HG02678 (cell line): ENCODE results near the gene MARF1.
"Not testable (repeated sequence)": the region's sequence is repeated elsewhere in the genome, so short reads cannot be mapped to it uniquely, and the experiment has no call there.

ENCODE experiments used
- ATAC-seq: cut with Tn5 transposase; IDR thresholded peaks from one replicate; pipeline ENCODE4 v1.9.1; 2021; ENCODE audit warnings: mild to moderate bottlenecking, moderate library complexity; ENCODE audit not compliant: unreplicated experiment

MARF1 gene

DNA sequence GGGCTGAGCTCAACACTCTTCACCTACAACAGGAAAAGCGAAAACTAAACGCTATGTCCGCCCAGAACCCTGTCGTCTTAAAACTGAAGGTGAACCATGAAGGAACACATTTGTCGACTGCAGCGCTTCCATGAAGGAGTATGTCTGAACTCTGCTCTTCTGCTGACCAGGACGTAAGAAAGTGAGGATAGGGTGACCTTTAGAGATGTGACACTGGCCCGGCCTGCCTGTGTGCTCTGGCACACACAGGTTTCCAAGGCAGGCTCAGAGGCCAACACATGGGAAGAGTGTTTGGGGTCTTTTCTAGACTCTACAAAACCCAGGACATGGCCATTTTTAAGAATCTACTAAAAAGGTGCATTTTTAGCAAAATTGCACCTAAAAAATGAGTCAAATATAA, 21.1 kb downstream of the MARF1 start:
- ATAC-seq = no peak

GRCh38 chr16:15621456-15621855, 21.5 kb downstream of the MARF1 start:
- ATAC-seq = no peak

GRCh38 chr16:15620611-15621195, 22.3 kb downstream of the MARF1 start:
- no peak for ATAC-seq

DNA sequence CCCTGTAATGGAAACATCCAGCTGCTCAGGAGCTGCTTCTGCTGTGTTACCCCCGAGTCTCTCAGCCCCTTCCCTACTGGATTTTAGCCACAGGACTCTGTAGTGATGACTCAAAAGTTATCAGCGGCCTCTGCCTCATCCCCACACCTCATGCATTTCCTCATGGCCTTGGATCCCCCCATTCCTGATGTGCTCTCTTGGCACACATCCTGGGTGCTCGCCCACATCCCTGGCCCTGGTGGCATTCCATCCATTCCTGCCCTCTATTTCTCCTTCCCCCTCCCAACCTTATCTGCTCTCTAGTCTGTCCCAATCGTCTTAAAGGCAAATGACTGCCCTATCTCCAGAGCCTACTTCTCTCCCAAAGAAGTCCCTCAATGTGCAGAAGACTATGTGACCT, 24.6 kb downstream of the MARF1 start:
- ATAC-seq = no peak

- ATAC-seq = no peak
These were observed 25.1 kb downstream of the MARF1 start for GRCh38 chr16:15617901-15618300.

DNA sequence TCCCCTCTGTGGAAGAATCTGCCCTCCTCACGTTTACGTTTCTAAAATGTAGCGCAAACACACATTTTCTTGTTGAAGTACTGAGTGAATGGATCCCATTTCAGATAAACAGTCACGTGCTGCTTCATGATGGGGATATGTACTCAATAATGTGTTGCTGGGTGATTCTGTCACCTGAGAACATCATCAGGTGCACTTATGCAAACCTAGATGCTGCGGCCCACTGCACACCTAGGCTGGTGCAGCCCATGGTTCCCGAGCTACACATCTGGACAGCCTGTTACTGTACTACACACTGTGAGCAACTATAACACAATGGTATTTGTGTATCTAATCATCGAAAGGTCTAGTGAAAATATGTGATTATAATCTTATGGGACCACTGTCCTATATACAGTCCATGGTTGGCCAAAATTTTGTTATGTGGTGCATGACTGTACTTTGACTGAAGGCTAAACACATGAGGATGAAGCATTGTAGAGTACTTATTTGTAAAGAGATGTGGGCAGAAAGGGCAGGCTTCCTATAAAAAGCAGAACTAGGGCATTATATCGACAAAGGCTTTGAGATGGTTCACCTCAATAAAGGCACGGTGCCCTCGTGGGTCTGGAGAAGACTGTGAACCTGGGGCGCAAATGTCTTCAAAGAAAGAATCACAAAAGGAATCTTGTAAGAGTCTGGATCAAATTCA, 26.3 kb downstream of the MARF1 start:
- ATAC-seq = no peak

DNA sequence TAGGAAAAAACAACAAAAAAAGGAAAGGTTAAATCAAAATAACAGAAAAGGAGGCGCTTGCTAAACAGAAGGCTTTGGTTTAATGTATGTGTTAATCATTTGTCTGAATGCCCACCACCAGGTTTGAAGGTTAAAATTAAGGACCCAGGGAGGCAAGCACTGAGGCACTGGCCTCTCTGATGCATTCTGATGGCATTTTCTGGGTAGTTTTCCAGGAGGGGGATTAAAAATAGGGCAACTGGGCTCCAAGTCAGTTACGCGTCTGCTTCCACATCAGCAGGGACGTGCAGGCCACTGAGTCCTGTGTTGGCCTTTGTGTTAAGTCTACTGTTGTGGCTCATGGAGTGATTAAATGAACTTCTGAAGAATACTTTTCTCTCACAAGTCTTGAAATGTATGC, 26.9 kb downstream of the MARF1 start:
- no peak for ATAC-seq

- ATAC-seq = no peak
These were observed 29.3 kb downstream of the MARF1 start for GRCh38 chr16:15613676-15614075.

DNA sequence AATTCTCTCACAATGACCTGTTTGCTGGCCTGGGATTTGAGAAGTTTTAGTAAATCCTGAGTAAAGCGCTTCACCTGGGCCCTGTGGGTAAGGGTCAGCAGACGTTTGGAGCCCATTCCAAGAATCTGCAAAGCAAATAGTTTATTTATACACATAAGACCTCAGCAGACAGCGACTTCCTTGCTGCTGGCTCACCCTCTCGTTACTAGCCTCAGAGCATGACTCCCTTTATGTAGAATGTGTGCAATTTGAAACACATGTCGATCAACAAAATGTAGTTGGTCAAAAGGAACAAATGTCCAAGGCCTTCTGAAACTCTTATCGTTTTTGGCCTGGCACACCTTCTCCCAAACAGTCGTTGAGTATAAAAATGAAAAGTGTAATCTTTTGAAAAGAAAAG, 31.3 kb downstream of the MARF1 start:
- ATAC-seq = no peak

- ATAC-seq = no peak
These were observed 32.5 kb downstream of the MARF1 start for GRCh38 chr16:15610369-15610871.

GRCh38 chr16:15609286-15609649, 33.7 kb downstream of the MARF1 start:
- ATAC-seq = no peak

- ATAC-seq = no peak
These were observed 34.3 kb downstream of the MARF1 start for GRCh38 chr16:15608398-15609285.

GRCh38 chr16:15607700-15608396, 35.1 kb downstream of the MARF1 start:
- ATAC-seq = no peak

DNA sequence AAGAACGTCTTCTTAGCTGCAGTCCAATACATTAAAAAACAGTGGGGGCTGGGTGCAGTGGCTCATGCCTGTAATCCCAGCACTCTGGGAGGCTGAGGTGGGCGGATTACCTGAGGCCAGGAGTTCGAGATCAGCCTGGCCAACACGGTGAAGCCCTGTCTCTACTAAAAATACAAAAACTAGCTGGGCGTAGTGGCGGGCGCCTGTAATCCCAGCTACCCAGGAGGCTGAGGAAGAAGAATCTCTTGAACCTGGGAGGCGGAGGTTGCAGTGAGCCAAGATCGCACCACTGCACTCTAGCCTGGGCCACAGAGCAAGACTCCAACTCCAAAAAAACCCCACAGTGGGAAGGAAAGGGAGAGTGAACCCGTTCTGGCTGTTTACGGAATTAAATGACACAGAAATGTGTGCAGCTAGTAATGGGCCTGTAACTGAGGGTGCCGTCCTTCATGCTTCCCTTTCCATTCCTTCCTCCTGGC, 35.7 kb downstream of the MARF1 start:
- ATAC-seq = not testable (repeated sequence)

DNA sequence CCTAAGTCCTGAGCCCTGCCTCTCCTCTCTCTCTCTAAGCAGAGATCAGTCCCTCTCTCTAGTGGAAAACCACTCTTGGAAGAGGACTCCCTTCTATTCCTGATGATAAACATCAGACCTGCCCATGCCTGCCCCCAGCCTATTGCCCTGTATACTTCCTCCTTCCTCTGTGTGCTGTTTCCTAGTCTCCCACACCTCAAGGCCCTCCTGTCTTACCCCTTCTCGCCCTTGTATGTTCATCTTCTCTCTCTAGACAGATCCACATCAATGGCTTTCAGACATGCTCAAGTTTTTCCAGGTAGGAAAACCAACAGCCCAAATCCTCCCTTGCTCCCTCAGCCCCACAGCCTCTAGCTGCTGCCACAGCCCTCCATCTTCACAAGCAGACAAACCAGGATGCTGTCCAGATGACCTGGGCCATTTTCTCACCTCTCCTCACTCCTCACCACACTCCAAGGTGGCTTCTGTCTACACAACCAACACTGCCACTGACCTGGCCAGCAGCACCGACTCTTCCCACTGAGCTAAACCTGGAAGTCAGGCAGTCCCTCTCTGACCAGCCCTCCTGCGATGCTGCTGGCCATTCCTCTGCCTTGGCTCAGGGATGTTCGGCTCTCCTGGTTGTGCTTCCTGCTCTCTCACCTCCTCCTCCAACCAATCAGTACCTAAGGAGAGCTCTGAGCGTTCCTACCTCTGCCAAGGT, 36.3 kb downstream of the MARF1 start:
- no peak for ATAC-seq

- ATAC-seq = no peak
These were observed 37.0 kb downstream of the MARF1 start for GRCh38 chr16:15605839-15606517.

DNA sequence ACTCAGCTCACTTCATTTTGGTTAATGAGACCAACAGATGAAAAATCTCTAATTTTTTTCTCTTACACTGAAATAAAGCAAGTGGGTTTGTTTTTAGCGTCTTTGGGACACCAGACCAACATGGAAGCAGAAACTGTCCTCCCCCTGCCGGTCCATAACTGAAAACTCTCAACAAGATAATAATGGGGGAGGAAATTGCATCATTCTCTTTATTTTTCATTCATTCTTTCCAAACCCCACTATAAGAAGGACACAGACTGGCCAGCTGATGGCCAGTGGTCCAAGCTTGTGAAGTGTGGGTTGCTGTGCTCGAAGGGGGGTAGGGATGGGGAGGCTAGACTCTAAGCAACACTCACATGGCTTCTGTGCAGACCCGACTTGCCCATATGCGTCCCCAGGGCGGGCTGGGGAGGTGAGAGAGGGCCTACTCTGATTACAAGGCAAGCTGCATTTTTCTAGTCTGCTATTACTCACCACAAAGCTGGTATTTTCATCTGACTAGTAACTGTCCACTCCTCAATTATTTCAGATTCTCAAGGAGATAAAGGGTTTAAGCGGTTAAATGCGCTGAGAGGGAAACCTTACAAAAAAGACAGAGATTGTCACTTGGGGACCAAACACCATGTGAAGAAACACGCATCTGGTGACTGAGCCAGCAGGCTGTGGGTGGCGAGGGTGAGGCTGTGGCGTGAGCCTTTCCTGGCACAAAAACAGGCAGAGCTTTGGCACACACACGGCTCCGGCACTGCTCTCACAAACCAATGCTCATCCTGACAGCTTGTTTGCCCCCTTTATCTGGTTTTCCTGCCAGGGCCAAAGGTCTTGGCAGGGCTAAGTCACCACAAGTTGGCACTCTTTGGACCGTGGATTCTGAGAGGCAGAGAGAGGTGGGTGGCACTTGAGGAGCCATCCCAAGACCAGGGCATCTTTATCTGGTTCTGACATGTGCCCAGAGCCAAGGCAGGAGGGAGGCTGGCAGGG, 38.2 kb downstream of the MARF1 start:
- no peak for ATAC-seq

GRCh38 chr16:15602285-15603044, 40.5 kb downstream of the MARF1 start:
- ATAC-seq = no peak
